T-helper 1 cell treated with Interleukin-12 subunit alpha and Interleukin-12 subunit beta and Interleukin-4 antibody, amounts not matched to agents 30 μg/mL and 1 μg/mL, for 36 hours (primary cell): Measurements from ENCODE around the gene DDAH1.

ENCODE experiments used
- H3K27ac Mint-ChIP-seq: one replicate; pipeline ENCODE4 v1.8.0; 2021; ENCODE audit warnings: mild to moderate bottlenecking, mixed read lengths
- H3K27me3 Mint-ChIP-seq: one replicate; pipeline ENCODE4 v1.8.0; 2021; ENCODE audit warnings: low read depth, mixed read lengths
- H3K36me3 Mint-ChIP-seq: one replicate; pipeline ENCODE4 v1.8.0; 2021; ENCODE audit warnings: low read depth, mixed read lengths
- H3K4me1 Mint-ChIP-seq: one replicate; pipeline ENCODE4 v1.8.0; 2021; ENCODE audit warnings: low read depth, mixed read lengths
- H3K4me3 Mint-ChIP-seq: one replicate; pipeline ENCODE4 v1.8.0; 2021; ENCODE audit warnings: mild to moderate bottlenecking, moderate library complexity, mixed read lengths
- H3K9me3 Mint-ChIP-seq: one replicate; pipeline ENCODE4 v1.8.0; 2021; ENCODE audit warnings: mixed read lengths

The DDAH1 gene

GRCh38 chr1:85406887-85407533, 57.9 kb downstream of the DDAH1 start:
- Mint-ChIP-seq H3K9me3 (no peaks in the 10 kb centered on the region), H3K27ac (no peak overlapping the region), H3K4me3 (no peak overlapping the region), H3K36me3 (no peaks in the 10 kb centered on the region), H3K27me3 (no peaks in the 10 kb centered on the region), H3K4me1 (no peaks in the 10 kb centered on the region)

DNA sequence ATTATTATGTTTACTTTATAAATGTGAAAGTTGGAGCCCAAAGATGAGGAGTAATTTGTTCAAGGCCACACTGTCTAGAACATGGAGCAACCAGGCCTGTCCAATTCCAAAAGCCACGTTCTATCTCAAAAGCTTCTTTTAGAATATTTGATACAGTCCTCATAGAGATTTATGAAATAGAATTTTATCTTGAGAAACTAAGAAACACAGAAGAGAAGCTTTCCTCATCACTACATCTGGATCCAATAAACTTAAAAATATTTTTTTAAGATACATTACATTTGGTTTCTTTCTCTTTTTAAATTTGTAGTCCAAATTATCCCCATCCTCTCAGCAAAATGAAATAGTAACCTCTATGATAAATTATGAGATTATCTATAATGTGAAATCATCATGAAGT, 58.9 kb downstream of the DDAH1 start:
- no peaks in the 10 kb centered on the region for H3K9me3 Mint-ChIP-seq
- H3K27ac Mint-ChIP-seq, result no peak overlapping the region
- H3K4me3 Mint-ChIP-seq, result no peak overlapping the region
- no peaks in the 10 kb centered on the region for H3K36me3 Mint-ChIP-seq
- H3K4me1 Mint-ChIP-seq, result no peaks in the 10 kb centered on the region
- no peaks in the 10 kb centered on the region for H3K27me3 Mint-ChIP-seq

GRCh38 chr1:85404408-85404807, 60.6 kb downstream of the DDAH1 start:
- no peaks in the 10 kb centered on the region for H3K27me3 Mint-ChIP-seq
- no peaks in the 10 kb centered on the region for H3K4me1 Mint-ChIP-seq
- no peak overlapping the region for H3K4me3 Mint-ChIP-seq
- no peaks in the 10 kb centered on the region for H3K9me3 Mint-ChIP-seq
- no peak overlapping the region for H3K27ac Mint-ChIP-seq
- H3K36me3 Mint-ChIP-seq, result no peaks in the 10 kb centered on the region

GRCh38 chr1:85398391-85399064, 66.4 kb downstream of the DDAH1 start:
- Mint-ChIP-seq H3K36me3 (no peaks in the 10 kb centered on the region), H3K27me3 (peaks cover 9% of the 10 kb centered on the region), H3K27ac (no peak overlapping the region), H3K9me3 (no peaks in the 10 kb centered on the region), H3K4me3 (no peak overlapping the region), H3K4me1 (no peaks in the 10 kb centered on the region)

GRCh38 chr1:85397490-85398032, 67.4 kb downstream of the DDAH1 start:
- H3K27me3 Mint-ChIP-seq, result peaks cover 9% of the 10 kb centered on the region
- no peak overlapping the region for H3K27ac Mint-ChIP-seq
- no peaks in the 10 kb centered on the region for H3K36me3 Mint-ChIP-seq

DNA sequence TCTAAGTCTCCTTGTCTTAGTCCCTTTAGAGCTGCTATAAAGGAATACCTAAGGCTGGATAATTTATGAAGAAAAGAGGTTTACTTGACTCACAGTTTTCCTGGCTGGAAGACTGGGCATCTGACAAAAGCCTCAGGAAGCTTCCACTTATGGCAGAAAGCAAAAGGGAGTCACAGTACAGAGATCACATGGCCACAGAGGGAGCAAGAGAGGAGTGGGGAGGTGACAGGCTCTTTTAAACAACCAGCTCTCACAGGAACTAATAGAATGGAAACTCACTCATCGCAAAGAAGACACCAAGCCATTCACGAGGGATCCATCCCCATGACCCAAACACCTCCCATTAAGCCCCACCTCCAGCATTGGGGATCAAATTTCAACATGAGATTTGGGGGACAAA, 68.8 kb downstream of the DDAH1 start:
- Mint-ChIP-seq H3K27me3 (peaks cover 9% of the 10 kb centered on the region), H3K27ac (no peak overlapping the region), H3K36me3 (no peaks in the 10 kb centered on the region), H3K4me3 (no peak overlapping the region), H3K4me1 (no peaks in the 10 kb centered on the region), H3K9me3 (no peaks in the 10 kb centered on the region)

More at GRCh38 chr1:85397490-85398032, 67.4 kb downstream of the DDAH1 start:
- H3K9me3 Mint-ChIP-seq, result no peaks in the 10 kb centered on the region
- H3K4me3 Mint-ChIP-seq, result no peak overlapping the region
- H3K4me1 Mint-ChIP-seq, result no peaks in the 10 kb centered on the region

DNA sequence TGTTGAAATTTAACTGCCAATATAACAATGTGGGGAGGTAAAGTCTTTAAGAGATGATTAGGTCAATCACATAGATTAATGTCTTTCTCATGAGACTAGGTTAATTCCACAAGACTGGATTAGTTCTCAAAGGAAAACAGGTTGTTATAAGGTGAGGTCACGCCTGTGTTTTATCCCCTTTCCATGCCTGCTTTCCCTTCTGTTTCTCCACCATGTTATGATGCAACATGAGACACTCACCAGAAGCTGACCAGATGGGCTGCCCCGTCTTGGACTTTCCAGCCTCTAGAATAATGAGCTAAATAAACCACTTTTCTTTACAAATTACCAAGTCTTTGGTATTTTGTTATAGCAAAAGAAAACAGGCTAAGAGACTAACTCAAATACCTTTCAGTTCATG, 70.8 kb downstream of the DDAH1 start:
- Mint-ChIP-seq H3K27me3 (peaks cover 12% of the 10 kb centered on the region), H3K9me3 (no peaks in the 10 kb centered on the region), H3K27ac (no peak overlapping the region), H3K36me3 (no peaks in the 10 kb centered on the region), H3K4me1 (no peaks in the 10 kb centered on the region), H3K4me3 (no peak overlapping the region)

DNA sequence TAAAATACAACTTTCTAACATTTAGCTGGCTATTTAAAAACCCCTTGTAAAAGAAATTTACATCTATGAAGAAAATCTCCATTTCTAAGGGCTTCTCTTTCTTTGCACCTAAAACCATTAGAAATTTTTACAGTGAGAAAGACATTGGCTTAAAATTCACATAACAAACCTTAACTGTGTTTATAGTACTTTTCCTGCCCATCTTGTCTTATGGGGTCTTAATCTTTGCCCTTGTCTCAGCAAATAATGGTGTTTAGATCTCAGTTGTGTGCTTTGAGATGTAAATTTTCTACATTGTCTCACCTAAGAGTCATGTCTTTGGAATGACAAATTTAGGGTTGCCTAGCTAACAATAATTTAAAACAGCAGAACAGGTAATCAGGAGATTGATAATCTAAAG, 71.5 kb downstream of the DDAH1 start:
- no peaks in the 10 kb centered on the region for H3K4me1 Mint-ChIP-seq
- no peaks in the 10 kb centered on the region for H3K9me3 Mint-ChIP-seq
- no peak overlapping the region for H3K27ac Mint-ChIP-seq
- peaks cover 12% of the 10 kb centered on the region for H3K27me3 Mint-ChIP-seq
- H3K36me3 Mint-ChIP-seq, result no peaks in the 10 kb centered on the region
- no peak overlapping the region for H3K4me3 Mint-ChIP-seq

DNA sequence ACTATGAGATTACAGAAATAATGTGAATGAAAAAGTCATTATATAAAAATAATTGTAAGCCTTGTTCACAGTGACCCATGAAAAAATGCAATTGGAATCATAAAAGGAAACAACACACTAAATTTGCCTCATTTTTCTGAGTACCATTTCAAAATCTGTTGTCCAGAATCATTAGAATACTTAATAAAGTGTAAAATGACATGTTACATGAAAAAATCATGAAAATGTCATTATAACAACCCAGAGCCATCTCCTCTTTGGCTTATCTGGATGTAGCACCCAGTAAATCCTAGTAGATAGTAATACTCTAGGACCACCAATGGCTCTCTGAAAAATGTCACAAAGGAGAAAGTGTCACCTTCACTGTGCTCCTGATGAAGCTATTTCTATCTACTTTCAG, 76.5 kb downstream of the DDAH1 start:
- H3K36me3 Mint-ChIP-seq, result no peaks in the 10 kb centered on the region
- H3K9me3 Mint-ChIP-seq, result no peaks in the 10 kb centered on the region
- H3K27ac Mint-ChIP-seq, result no peak overlapping the region
- peaks cover 14% of the 10 kb centered on the region for H3K27me3 Mint-ChIP-seq
- no peaks in the 10 kb centered on the region for H3K4me1 Mint-ChIP-seq
- H3K4me3 Mint-ChIP-seq, result no peak overlapping the region

DNA sequence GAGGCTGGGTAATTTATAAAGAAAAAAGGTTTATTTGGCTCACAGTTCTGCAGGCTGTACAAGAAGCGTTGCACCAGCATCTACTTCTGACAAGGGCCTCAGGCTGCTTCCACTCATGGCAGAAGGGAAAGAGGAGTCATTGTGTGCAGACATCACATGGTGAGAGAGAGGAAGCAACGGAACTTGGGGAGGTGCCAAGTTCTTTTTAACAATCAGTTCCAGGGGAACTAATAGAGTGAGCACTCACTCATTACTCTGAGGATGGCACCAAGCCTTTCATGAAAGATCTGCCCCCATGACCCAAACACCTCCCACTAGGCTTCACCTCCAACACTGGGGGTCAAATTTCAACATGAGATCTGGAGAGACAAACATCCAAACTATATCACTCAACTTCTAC, 77.2 kb downstream of the DDAH1 start:
- Mint-ChIP-seq H3K9me3 (no peaks in the 10 kb centered on the region), H3K27ac (no peak overlapping the region), H3K4me3 (no peak overlapping the region), H3K27me3 (peaks cover 14% of the 10 kb centered on the region), H3K4me1 (no peaks in the 10 kb centered on the region), H3K36me3 (no peaks in the 10 kb centered on the region)

DNA sequence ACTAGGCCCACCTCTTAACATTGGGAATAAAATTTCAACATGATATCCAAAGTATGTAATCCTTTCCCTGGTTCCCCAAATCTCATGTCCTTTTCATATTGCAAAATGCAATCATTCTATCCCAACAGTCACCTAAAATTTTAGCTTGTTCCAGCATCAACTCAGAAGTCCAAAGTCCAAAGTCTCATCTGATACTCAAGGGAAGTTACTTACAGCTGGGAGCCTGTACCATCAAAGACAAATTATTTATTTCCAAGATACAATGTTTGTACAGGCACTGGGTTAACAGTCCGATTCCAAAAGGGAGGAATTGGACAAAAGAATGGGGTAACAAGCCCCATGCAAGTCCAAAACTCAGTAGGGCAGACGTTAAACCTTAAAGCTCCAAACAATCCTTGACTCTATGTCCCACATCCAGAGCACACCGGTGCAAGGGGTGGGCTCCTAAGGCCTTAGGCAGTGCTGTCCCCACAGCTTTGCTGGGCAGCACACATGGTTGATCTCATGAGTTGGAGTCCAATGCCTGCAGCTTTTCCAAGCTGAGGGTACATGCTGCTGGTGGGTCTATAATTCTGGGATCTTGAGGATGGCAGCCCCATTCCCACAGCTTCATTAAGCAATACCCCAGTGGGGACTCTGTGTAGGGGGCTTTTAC, 78.8 kb downstream of the DDAH1 start:
- H3K36me3 Mint-ChIP-seq, result no peaks in the 10 kb centered on the region
- no peaks in the 10 kb centered on the region for H3K9me3 Mint-ChIP-seq
- H3K27me3 Mint-ChIP-seq, result peaks cover 14% of the 10 kb centered on the region
- no peak overlapping the region for H3K27ac Mint-ChIP-seq
- H3K4me1 Mint-ChIP-seq, result no peaks in the 10 kb centered on the region
- no peak overlapping the region for H3K4me3 Mint-ChIP-seq

DNA sequence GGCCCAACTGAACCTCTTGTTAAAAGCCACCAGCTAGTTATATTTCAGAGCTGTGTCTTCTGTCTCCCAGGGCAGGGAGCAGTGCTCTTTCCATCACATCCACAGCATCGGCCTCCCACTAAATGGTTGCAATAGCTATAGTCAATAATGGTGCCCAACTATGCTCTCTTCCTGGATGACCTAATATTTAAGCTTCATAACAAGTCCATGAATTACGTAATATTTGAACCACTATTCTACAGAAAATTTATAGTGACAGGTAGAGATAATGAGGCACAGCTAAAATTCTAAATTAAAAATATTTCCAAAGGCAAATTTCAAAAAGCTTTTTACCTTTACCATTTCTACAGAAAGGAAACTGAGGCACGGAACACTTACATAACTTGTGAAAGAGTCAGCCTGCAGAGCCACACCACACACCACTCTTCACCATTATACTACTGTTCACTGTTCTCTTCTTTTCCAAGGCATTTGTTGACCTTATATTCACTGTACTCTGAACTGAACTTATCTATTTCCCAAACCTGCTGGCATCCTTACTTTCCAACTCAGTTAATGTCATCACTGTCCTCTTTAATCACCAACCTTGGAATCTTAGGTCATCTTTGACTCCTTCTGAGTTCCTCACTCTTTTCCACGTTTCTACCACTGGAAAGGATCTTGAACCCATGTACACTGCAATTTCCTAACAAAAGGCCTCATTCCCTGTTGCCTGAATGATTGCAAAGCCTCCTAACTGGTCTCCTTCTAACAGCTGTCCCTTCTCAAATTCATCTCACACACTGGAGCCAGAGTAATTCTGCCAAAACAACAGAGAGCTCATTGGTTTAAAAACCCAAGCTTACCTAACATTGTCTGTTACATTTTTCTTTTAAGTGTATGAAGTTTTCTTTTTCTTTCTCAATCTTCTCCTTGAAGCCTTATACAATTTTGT, 85.5 kb downstream of the DDAH1 start:
- Mint-ChIP-seq H3K4me1 (no peaks in the 10 kb centered on the region), H3K27ac (no peak overlapping the region)

DNA sequence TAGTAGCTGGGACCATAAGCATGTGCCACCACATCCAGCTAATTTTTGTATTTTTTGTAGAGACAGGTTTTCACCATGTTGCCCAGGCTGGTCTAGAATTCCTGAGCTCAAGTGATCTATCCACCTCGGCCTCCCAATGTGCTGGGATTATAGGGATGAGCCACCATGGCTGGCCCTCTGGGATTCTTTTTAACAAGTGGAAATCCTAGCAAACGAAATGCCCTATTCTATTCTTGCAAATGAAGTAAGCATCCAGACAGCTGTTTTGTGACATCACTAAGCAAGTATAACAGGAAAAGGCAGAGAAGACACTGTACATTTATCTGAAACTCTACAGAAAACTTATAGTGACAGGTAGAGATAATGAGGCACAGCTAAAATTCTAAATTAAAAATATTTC, 86.4 kb downstream of the DDAH1 start:
- no peaks in the 10 kb centered on the region for H3K4me1 Mint-ChIP-seq
- peaks cover 5% of the 10 kb centered on the region for H3K27me3 Mint-ChIP-seq

More for the DNA sequence above, 85.5 kb downstream of the DDAH1 start:
- H3K36me3 Mint-ChIP-seq, result no peaks in the 10 kb centered on the region
- peaks cover 9% of the 10 kb centered on the region for H3K27me3 Mint-ChIP-seq
- no peak overlapping the region for H3K4me3 Mint-ChIP-seq
- no peaks in the 10 kb centered on the region for H3K9me3 Mint-ChIP-seq

GRCh38 chr1:85376356-85376755, 88.6 kb downstream of the DDAH1 start:
- no peak overlapping the region for H3K4me3 Mint-ChIP-seq
- H3K4me1 Mint-ChIP-seq, result no peaks in the 10 kb centered on the region
- H3K9me3 Mint-ChIP-seq, result no peaks in the 10 kb centered on the region
- peaks cover 7% of the 10 kb centered on the region for H3K27me3 Mint-ChIP-seq
- H3K36me3 Mint-ChIP-seq, result no peaks in the 10 kb centered on the region
- no peak overlapping the region for H3K27ac Mint-ChIP-seq

More for the DNA sequence above, 86.4 kb downstream of the DDAH1 start:
- Mint-ChIP-seq H3K27ac (no peak overlapping the region), H3K4me3 (no peak overlapping the region), H3K9me3 (no peaks in the 10 kb centered on the region), H3K36me3 (no peaks in the 10 kb centered on the region)
